ENCODE results near the gene PPP1R14C. TPM values are rescaled to one million over a fixed set of nuclear protein-coding genes. Genes with fewer than 3 reads are reported as not detected.

PPP1R14C gene
- total RNA-seq, 1 donor from 2014 or later: 0.46 TPM

- H3K27ac Mint-ChIP-seq (ENCODE audit: unreplicated experiment): no peak overlapping the region
- no peak overlapping the region for H3K4me3 Mint-ChIP-seq (ENCODE audit: unreplicated experiment)
- H3K9me3 Mint-ChIP-seq (ENCODE audit: unreplicated experiment): no peaks in the 10 kb centered on the region
- H3K4me1 Mint-ChIP-seq (ENCODE audit: unreplicated experiment): no peaks in the 10 kb centered on the region
- no peak for TF ChIP-seq CTCF (IDR thresholded peaks at IDR 0.05)
- no peak for DNase-seq (ENCODE audit: extremely low spot score, unreplicated experiment)
- no peaks in the 10 kb centered on the region for H3K27me3 Mint-ChIP-seq (ENCODE audit: unreplicated experiment)
- H3K36me3 Mint-ChIP-seq (ENCODE audit: unreplicated experiment): no peaks in the 10 kb centered on the region
These were observed 24.6 kb downstream of the PPP1R14C start for GRCh38 chr6:150167479-150167873.

GRCh38 chr6:150169181-150169580 lies 26.3 kb downstream of the PPP1R14C start:
- no peak for TF ChIP-seq CTCF (IDR thresholded peaks at IDR 0.05)
- no peak for DNase-seq (ENCODE audit: extremely low spot score, unreplicated experiment)
- no peak overlapping the region for H3K27ac Mint-ChIP-seq (ENCODE audit: unreplicated experiment)

GRCh38 chr6:150169609-150170008 lies 26.8 kb downstream of the PPP1R14C start:
- Mint-ChIP-seq H3K4me1 (ENCODE audit: unreplicated experiment) (no peaks in the 10 kb centered on the region), H3K9me3 (ENCODE audit: unreplicated experiment) (no peaks in the 10 kb centered on the region), H3K27ac (ENCODE audit: unreplicated experiment) (no peak overlapping the region), H3K4me3 (ENCODE audit: unreplicated experiment) (no peak overlapping the region), H3K36me3 (ENCODE audit: unreplicated experiment) (no peaks in the 10 kb centered on the region), H3K27me3 (ENCODE audit: unreplicated experiment) (no peaks in the 10 kb centered on the region)
- no peak for TF ChIP-seq CTCF (IDR thresholded peaks at IDR 0.05)
- no peak for DNase-seq (ENCODE audit: extremely low spot score, unreplicated experiment)

More at GRCh38 chr6:150169181-150169580, 26.3 kb downstream of the PPP1R14C start:
- H3K27me3 Mint-ChIP-seq (ENCODE audit: unreplicated experiment): no peaks in the 10 kb centered on the region
- H3K36me3 Mint-ChIP-seq (ENCODE audit: unreplicated experiment): no peaks in the 10 kb centered on the region
- no peaks in the 10 kb centered on the region for H3K9me3 Mint-ChIP-seq (ENCODE audit: unreplicated experiment)
- H3K4me3 Mint-ChIP-seq (ENCODE audit: unreplicated experiment): no peak overlapping the region
- H3K4me1 Mint-ChIP-seq (ENCODE audit: unreplicated experiment): no peaks in the 10 kb centered on the region

- no peak overlapping the region for H3K27ac Mint-ChIP-seq (ENCODE audit: unreplicated experiment)
- no peak overlapping the region for H3K4me3 Mint-ChIP-seq (ENCODE audit: unreplicated experiment)
- no peaks in the 10 kb centered on the region for H3K9me3 Mint-ChIP-seq (ENCODE audit: unreplicated experiment)
- peaks cover 3% of the 10 kb centered on the region for H3K4me1 Mint-ChIP-seq (ENCODE audit: unreplicated experiment)
- no peaks in the 10 kb centered on the region for H3K36me3 Mint-ChIP-seq (ENCODE audit: unreplicated experiment)
- no peaks in the 10 kb centered on the region for H3K27me3 Mint-ChIP-seq (ENCODE audit: unreplicated experiment)
- DNase-seq (ENCODE audit: extremely low spot score, unreplicated experiment): no peak
- TF ChIP-seq CTCF (IDR thresholded peaks at IDR 0.05): no peak
These were observed 30.1 kb downstream of the PPP1R14C start for GRCh38 chr6:150172929-150173328.

GRCh38 chr6:150175586-150176151 lies 32.8 kb downstream of the PPP1R14C start:
- no peak for TF ChIP-seq CTCF (IDR thresholded peaks at IDR 0.05)
- Mint-ChIP-seq H3K27ac (ENCODE audit: unreplicated experiment) (no peak overlapping the region), H3K4me3 (ENCODE audit: unreplicated experiment) (no peak overlapping the region), H3K9me3 (ENCODE audit: unreplicated experiment) (no peaks in the 10 kb centered on the region), H3K36me3 (ENCODE audit: unreplicated experiment) (no peaks in the 10 kb centered on the region), H3K4me1 (ENCODE audit: unreplicated experiment) (peaks cover 6% of the 10 kb centered on the region), H3K27me3 (ENCODE audit: unreplicated experiment) (peaks cover 4% of the 10 kb centered on the region)
- DNase-seq (ENCODE audit: extremely low spot score, unreplicated experiment): no peak
